Activated T-helper 9 cell treated with anti-CD3 and anti-CD28 coated beads, Interleukin-2, amount 50 U/mL, for 16 hours (primary cell): ENCODE results near the gene LRRC1.

Experiments
- DNase-seq: peaks from one replicate; pipeline ENCODE4 v3.0.0-alpha.2; 2020; ENCODE audit warnings: low read depth

LRRC1 gene

GRCh38 chr6:53925891-53926290 lies 131.1 kb downstream of the LRRC1 start:
- DNase-seq, result no peak

GRCh38 chr6:53926505-53926904 lies 131.7 kb downstream of the LRRC1 start:
- DNase-seq, result no peak

GRCh38 chr6:53928641-53929040 lies 133.8 kb downstream of the LRRC1 start:
- no peak for DNase-seq

GRCh38 chr6:53929041-53929820 lies 134.4 kb downstream of the LRRC1 start:
- DNase-seq, result no peak

- DNase-seq, result no peak
These were observed 135.0 kb downstream of the LRRC1 start for GRCh38 chr6:53929821-53930120.

GRCh38 chr6:53930330-53930729 lies 135.5 kb downstream of the LRRC1 start:
- no peak for DNase-seq

DNA sequence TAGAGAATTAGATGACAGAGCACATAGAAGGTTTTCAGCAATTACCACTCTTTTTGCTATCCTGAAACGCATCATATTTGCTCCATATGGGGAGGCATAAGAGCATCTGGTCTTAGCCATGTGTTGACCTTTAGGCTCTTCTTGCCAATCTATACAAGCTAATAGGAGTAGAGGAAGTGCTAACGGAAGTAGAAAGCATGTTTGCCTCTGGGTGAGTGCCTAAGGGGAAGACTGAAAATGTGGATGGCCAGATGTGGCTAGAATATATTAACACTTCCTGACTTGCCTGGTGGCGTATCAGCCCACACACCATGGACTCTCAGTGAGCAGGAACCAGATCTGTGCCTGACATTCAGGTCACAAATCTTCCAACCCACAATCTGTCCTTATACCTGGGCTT lies 136.3 kb downstream of the LRRC1 start:
- no peak for DNase-seq

GRCh38 chr6:53932516-53932915 lies 137.7 kb downstream of the LRRC1 start:
- no peak for DNase-seq

DNA sequence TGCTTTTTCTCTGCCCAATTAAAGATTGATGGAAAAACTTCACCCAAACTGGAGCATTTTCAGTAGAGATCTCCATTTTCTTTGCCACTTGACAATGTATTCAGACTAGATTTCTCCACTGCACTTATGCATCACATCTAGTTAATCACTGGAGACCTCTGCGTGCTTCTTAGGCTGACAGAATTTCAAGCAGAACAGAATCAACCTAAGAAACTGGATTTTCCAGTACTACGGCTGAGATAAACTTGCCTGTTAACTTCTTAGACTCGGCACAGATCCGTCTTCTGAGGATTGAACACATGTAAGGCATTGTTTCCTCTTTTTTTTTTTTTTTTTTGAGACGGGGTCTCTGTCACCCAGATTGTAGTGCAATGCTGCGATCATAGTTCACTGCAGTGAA lies 139.2 kb downstream of the LRRC1 start:
- no peak for DNase-seq

DNA sequence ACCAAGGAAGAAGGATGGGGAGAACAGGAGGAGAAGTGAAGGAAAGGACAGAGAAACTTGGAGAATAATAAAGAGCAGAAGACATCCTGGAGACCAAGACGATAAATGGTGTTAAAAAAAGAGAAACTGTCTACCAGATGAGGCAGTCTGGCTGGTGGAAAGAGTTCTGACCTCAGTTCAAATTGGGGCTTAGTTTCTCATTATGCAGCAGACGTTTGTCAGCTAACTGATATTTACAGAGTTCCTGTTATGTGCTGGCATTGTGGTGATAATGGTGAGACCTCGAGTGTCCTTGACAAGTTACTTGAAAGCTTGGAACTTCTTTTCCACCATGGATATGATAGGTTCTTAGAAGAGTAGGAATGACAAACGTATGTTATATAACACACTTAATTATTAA lies 142.7 kb downstream of the LRRC1 start:
- DNase-seq, result no peak

DNA sequence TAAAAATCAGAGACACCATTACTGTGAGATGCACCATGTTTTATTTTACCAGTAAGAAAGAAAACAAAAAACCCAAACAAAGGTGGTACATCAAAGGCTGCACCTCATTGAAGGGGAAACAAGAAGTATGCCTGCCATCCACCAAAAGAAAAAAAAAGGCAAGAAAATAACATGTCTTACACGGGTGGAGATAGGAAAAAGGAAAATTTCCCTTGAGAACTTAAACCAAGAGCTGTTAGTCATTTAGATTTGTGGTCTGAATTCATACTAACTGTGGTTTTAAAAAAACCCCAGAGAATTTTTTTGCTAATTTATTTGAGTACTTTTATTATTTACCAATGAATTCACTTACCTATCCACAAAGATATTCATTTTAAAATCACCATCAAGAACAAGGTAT lies 144.0 kb downstream of the LRRC1 start:
- DNase-seq, result no peak

GRCh38 chr6:53939830-53940229 lies 145.0 kb downstream of the LRRC1 start:
- no peak for DNase-seq

- no peak for DNase-seq
These were observed 148.6 kb downstream of the LRRC1 start for GRCh38 chr6:53943395-53943794.

GRCh38 chr6:53944091-53944490 lies 149.3 kb downstream of the LRRC1 start:
- no peak for DNase-seq

DNA sequence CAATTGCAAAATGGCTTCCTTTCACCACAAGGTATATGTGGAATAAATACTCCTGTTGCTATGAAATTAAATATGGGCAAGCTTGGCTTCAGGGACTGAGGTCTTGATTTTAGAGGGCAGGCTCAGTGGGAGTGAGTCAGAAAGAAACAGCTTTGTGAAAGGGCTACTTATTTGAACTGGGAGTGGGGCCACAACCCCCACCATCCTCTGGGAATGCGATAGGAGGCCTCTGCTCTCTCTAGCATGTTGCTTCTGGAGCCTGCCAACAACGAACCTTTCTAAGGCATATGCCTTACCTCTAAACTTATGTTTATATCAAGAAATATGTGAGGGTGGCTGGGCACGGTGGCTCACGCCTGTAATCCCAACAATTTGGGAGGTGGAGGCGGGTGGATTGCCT lies 149.7 kb downstream of the LRRC1 start:
- no peak for DNase-seq

DNA sequence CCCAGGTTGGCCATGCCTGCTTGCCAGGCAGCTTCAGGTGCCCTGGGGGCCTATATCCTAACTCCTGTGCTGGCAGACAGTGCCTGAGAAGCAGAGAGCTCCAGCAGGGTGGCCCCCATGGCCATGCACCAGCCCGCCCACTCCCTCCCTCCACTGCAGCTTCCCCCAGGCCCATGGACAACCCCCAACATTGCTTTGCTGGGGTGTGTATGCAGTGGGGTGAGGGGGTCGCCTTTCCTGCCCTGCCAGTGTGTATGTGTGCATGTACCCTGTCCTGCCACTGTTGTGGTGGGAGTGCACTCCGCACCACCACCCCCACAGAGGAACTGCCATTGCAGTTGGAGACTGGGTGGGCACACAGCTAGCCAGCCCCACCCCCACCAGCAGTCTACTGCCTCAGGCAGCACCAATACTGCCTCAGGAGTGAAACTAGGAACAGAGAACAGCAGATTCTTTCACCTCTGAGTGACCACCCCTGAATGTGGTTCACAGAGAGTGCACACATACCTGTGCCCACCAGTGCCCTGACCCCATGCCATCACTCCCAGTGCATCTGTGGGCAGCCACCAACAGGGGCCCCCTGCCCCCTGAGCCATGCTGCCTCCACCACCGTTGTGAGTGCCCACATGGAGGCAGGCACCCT lies 151.1 kb downstream of the LRRC1 start:
- DNase-seq, result no peak

DNA sequence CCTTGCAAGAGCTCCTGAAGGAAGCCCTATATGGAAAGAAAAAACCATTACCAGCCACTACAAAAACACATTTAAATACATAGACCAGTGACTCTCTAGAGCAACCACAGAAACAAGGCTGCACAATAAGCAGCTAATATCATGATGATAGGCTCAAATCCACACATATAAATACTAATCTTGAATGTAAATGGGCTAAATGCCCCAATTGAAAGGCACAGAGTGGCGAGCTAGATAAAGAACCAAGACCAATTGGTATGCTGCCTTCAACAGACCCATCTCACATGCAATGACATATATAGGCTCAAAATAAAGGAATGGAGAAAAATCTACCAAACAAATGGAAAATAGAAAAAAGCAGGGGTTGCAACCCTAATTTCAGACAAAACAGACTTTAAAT lies 153.0 kb downstream of the LRRC1 start:
- DNase-seq, result no peak

DNA sequence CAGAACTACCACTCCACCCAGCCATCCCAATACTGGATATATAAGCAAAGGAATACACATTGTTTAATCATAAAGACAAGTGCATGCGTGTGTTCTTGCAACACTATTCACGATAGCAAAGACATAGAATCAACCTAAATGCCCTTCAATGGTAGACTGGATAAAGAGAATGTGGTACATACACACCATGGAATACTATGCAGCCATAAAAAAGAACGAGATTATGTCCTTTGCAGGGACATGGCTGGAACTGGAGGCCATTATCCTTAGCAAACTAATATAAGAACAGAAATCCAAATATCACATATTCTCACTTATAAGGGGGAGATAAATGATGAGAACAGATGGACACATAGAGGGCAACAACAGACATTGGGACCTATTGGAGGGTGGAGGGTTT lies 156.6 kb downstream of the LRRC1 start:
- no peak for DNase-seq

- DNase-seq, result no peak
These were observed 161.4 kb downstream of the LRRC1 start for GRCh38 chr6:53956068-53956711.

GRCh38 chr6:53956804-53957203 lies 162.0 kb downstream of the LRRC1 start:
- no peak for DNase-seq

DNA sequence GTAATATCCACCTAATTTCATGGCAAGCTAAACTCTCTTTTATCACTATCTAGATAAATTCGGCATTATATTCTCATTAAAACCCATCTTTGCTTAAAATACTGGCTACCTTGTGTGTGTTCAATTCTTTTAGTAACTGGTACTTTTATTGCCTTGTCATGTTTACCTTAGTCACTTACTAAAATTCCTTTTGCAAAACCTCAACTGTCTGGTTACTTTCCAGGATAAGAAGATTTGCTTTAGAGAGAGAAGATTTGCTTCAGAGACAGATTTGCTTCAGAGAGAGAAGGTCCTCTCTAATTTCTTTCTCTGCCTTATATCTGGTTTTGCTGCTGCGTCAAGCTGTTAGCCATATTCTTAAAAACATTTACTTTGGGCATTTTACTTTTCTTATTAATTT lies 164.9 kb downstream of the LRRC1 start:
- no peak for DNase-seq

GRCh38 chr6:53960311-53960710 lies 165.5 kb downstream of the LRRC1 start:
- DNase-seq, result no peak

GRCh38 chr6:53961679-53962370 lies 167.0 kb downstream of the LRRC1 start:
- DNase-seq, result no peak
